PFSK-1 (cell line): ENCODE data around the gene ZNF609.

Experiments used
- POLR2AphosphoS5 ChIP-seq: IDR thresholded peaks from 2 replicates; pipeline ENCODE4 v1.6.1; 2012; ENCODE audit warnings: low read depth, mild to moderate bottlenecking, control low read depth, low read length, moderate library complexity
- REST ChIP-seq, 2 experiments: IDR thresholded peaks; 2 replicates each; pipeline versions ENCODE4 v1.6.1 to v1.8.0; 2011 to 2012; ENCODE audit warnings: low read depth in 2 of 2, low read length in 2 of 2, control low read depth in 1 of 2, inconsistent platforms in 1 of 2, mild to moderate bottlenecking in 1 of 2, moderate library complexity in 1 of 2; ENCODE audit not compliant: insufficient read depth in 1 of 2
- SIN3A ChIP-seq: IDR thresholded peaks from 2 replicates; pipeline ENCODE4 v1.6.1; 2012; ENCODE audit warnings: mild to moderate bottlenecking, low read length, moderate library complexity, borderline replicate concordance; ENCODE audit not compliant: insufficient read depth

GRCh38 chr15:64423970-64424369, 36.4 kb upstream of the ZNF609 start:
- no peak for TF ChIP-seq POLR2AphosphoS5
- TF ChIP-seq REST (IDR thresholded peaks at IDR 0.05; ENCODE audit: insufficient read depth in 1 of 2, low read depth in 2 of 2, low read length in 2 of 2): no peak
- TF ChIP-seq SIN3A: no peak
